Right atrium auricular region (tissue), 2 donors: ENCODE measurements around the gene GIPC1. TPM values are rescaled to one million over a fixed set of nuclear protein-coding genes. Genes with fewer than 3 reads are reported as not detected.

Source experiments
- DNase-seq: peaks from one replicate; pipeline ENCODE4 v3.0.0-alpha.2; 2019; ENCODE audit warnings: low spot score
- H3K27ac ChIP-seq, 2 donors: fragments of 200-600 bp; sonication (generic); 1 replicate in 1 of 2; 2 replicates in 1 of 2; pipeline ENCODE4 v1.5.1; 2016 to 2019
- H3K27me3 ChIP-seq, 2 donors: fragments of 200-600 bp; sonication (generic); one replicate each; pipeline versions ENCODE4 v1.5.1 to v1.6.0; 2017 to 2019
- H3K36me3 ChIP-seq: fragments of 200-600 bp; sonication (generic); one replicate; pipeline ENCODE4 v1.5.1; 2016
- H3K4me1 ChIP-seq, 2 donors: fragments of 200-600 bp; sonication (generic); one replicate each; pipeline versions ENCODE4 v1.5.1 to v1.6.0; 2017 to 2019
- H3K4me3 ChIP-seq, 2 donors: fragments of 200-600 bp; sonication (generic); 1 replicate in 1 of 2; 2 replicates in 1 of 2; pipeline ENCODE4 v1.5.1; 2017 to 2019; ENCODE audit warnings: mild to moderate bottlenecking in 1 of 2, moderate library complexity in 1 of 2
- H3K9me3 ChIP-seq, 2 donors: fragments of 200-600 bp; sonication (generic); one replicate each; pipeline ENCODE4 v1.5.1; 2019
- CTCF ChIP-seq, 2 donors: fragments of 200-600 bp; sonication (generic); IDR thresholded peaks; one replicate each; pipeline ENCODE4 v1.5.1; 2019; ENCODE audit warnings: antibody characterized with exemption in 2 of 2
- total RNA-seq, 2 donors: library from RNA; depleted of rRNA; stranded (reverse); fragments of >200 nt; gene quantifications; one replicate each; pipeline ENCODE4 v1.1.0, GENCODE V29; 2016

Gene GIPC1
- total RNA-seq, 2 donors from 2014 or later, result 49.6 to 58.2 TPM

- Histone ChIP-seq H3K27ac (no peak overlapping the region), H3K9me3 (no peaks in the 10 kb centered on the region), H3K27me3 (no peaks in the 10 kb centered on the region), H3K36me3 (peaks cover 6% of the 10 kb centered on the region), H3K4me3 (peak overlapping the region in 1 of 2 donors; percentile 93), H3K4me1 (peaks cover 0 to 31% of the 10 kb centered on the region in 2 donors)
- no peak for TF ChIP-seq CTCF (IDR thresholded peaks at IDR 0.05)
- DNase-seq, result no peak
Measured at GRCh38 chr19:14494411-14494810, 1.5 kb downstream of the GIPC1 start.

GRCh38 chr19:14492756-14493337 is 3.1 kb downstream of the GIPC1 start:
- Histone ChIP-seq H3K27me3 (no peaks in the 10 kb centered on the region), H3K9me3 (no peaks in the 10 kb centered on the region), H3K4me1 (peaks cover 0 to 31% of the 10 kb centered on the region in 2 donors), H3K27ac (no peak overlapping the region), H3K4me3 (no peak overlapping the region), H3K36me3 (peaks cover 15% of the 10 kb centered on the region)
- TF ChIP-seq CTCF (IDR thresholded peaks at IDR 0.05), result no peak
- DNase-seq, result no peak

- no peak for DNase-seq
- Histone ChIP-seq H3K27me3 (no peaks in the 10 kb centered on the region), H3K27ac (no peak overlapping the region), H3K4me1 (no peaks in the 10 kb centered on the region), H3K9me3 (no peaks in the 10 kb centered on the region), H3K4me3 (no peak overlapping the region), H3K36me3 (peaks cover 15% of the 10 kb centered on the region)
- no peak for TF ChIP-seq CTCF (IDR thresholded peaks at IDR 0.05)
Measured at GRCh38 chr19:14487370-14488125, 8.4 kb downstream of the GIPC1 start.

GRCh38 chr19:14482172-14482941 is 13.6 kb downstream of the GIPC1 start:
- no peak for DNase-seq
- no peak overlapping the region for H3K4me3 ChIP-seq
- H3K27me3 ChIP-seq, result no peaks in the 10 kb centered on the region
- no peak overlapping the region for H3K27ac ChIP-seq
- H3K36me3 ChIP-seq, result peaks cover 32% of the 10 kb centered on the region
- H3K4me1 ChIP-seq, result peaks cover 0 to 9% of the 10 kb centered on the region in 2 donors
- H3K9me3 ChIP-seq, result no peaks in the 10 kb centered on the region
- no peak for TF ChIP-seq CTCF (IDR thresholded peaks at IDR 0.05)

- Histone ChIP-seq H3K4me3 (no peak overlapping the region), H3K9me3 (no peaks in the 10 kb centered on the region), H3K4me1 (peaks cover 0 to 23% of the 10 kb centered on the region in 2 donors), H3K36me3 (peaks cover 34% of the 10 kb centered on the region), H3K27ac (no peak overlapping the region), H3K27me3 (no peaks in the 10 kb centered on the region)
- DNase-seq, result no peak
- no peak for TF ChIP-seq CTCF (IDR thresholded peaks at IDR 0.05)
Measured at GRCh38 chr19:14480700-14481079, 15.2 kb downstream of the GIPC1 start.
